OCI-LY7 (cell line): ENCODE data around the gene MPV17L2. TPM values are rescaled to one million over a fixed set of nuclear protein-coding genes. Genes with fewer than 3 reads are reported as not detected.

Experiments used
- BruUV-seq: library from RNA; stranded (reverse); fragments of 400-500 nt; replicated peaks from 2 replicates; lab custom pipeline; 2021; lab: Mats Ljungman, UMichigan
- CTCF ChIA-PET: fragments of 300-600 bp; sonication (Branson Sonifier 250); formaldehyde crosslinking; loops from one replicate; lab custom pipeline; 2022; ENCODE audit warnings: antibody characterized with exemption; ENCODE audit not compliant: unreplicated experiment; lab: Charles Lee
- POLR2A ChIA-PET: fragments of 300-600 bp; sonication (Branson Sonifier 250); formaldehyde crosslinking; loops from one replicate; lab custom pipeline; 2022; ENCODE audit warnings: antibody characterized with exemption; lab: Charles Lee
- DNase-seq: peaks from one replicate; pipeline ENCODE4 v3.0.0-alpha.2; 2015; ENCODE audit warnings: low spot score
- H2AFZ ChIP-seq: fragments of 200-600 bp; sonication (generic), shearing (Covaris generic); 2 replicates; pipeline ENCODE4 v1.6.1; 2014; ENCODE audit warnings: mild to moderate bottlenecking, antibody characterized with exemption, low read length, moderate library complexity
- H3K27ac ChIP-seq: fragments of 200-600 bp; sonication (generic); 2 replicates; pipeline ENCODE4 v1.5.1; 2014; ENCODE audit warnings: mixed run types, low read depth, mild to moderate bottlenecking, moderate library complexity, low read length, inconsistent platforms; ENCODE audit not compliant: poor library complexity, severe bottlenecking
- H3K36me3 ChIP-seq: fragments of 200-600 bp; sonication (generic); 2 replicates; pipeline ENCODE4 v1.6.1; 2014; ENCODE audit warnings: mild to moderate bottlenecking, antibody characterized with exemption, low read length, moderate library complexity, mixed read lengths; ENCODE audit not compliant: insufficient read depth
- H3K4me1 ChIP-seq: fragments of 200-600 bp; sonication (generic); 2 replicates; pipeline ENCODE4 v1.5.1; 2014; ENCODE audit warnings: mild to moderate bottlenecking, low read length; ENCODE audit not compliant: insufficient read depth, poor library complexity, severe bottlenecking
- H3K4me2 ChIP-seq: fragments of 200-600 bp; sonication (generic); 2 replicates; pipeline ENCODE4 v1.6.1; 2014; ENCODE audit warnings: mild to moderate bottlenecking, low read length
- H3K4me3 ChIP-seq: fragments of 200-600 bp; sonication (generic); 2 replicates; pipeline ENCODE4 v1.5.1; 2014; ENCODE audit warnings: mild to moderate bottlenecking, low read depth, low read length; ENCODE audit not compliant: poor library complexity, severe bottlenecking
- H3K79me2 ChIP-seq: fragments of 200-600 bp; sonication (generic); 2 replicates; pipeline ENCODE4 v1.6.1; 2016; ENCODE audit warnings: low read depth, mild to moderate bottlenecking, low read length, moderate library complexity, mixed read lengths; ENCODE audit not compliant: insufficient read depth
- H3K9me2 ChIP-seq: fragments of 200-600 bp; sonication (generic); 2 replicates; pipeline ENCODE4 v1.6.1; 2016; ENCODE audit warnings: mild to moderate bottlenecking, low read length, mixed read lengths; ENCODE audit not compliant: insufficient read depth
- H3K9me3 ChIP-seq: fragments of 200-600 bp; sonication (generic); 2 replicates; pipeline ENCODE4 v1.6.1; 2014; ENCODE audit warnings: mild to moderate bottlenecking, mixed run types, low read length, mixed read lengths
- H4K20me1 ChIP-seq: fragments of 200-600 bp; sonication (generic); 2 replicates; pipeline ENCODE4 v1.6.1; 2014; ENCODE audit warnings: mild to moderate bottlenecking, antibody characterized with exemption, low read length, moderate library complexity, mixed read lengths; ENCODE audit not compliant: insufficient read depth
- CTCF ChIP-seq: fragments of 200-600 bp; sonication (generic); conservative IDR thresholded peaks from 2 replicates; pipeline ENCODE4 v1.5.1; 2014; ENCODE audit warnings: mild to moderate bottlenecking, antibody characterized with exemption, low read length, moderate library complexity, mixed read lengths
- EZH2phosphoT487 ChIP-seq: fragments of 200-600 bp; sonication (generic); IDR thresholded peaks from 2 replicates; pipeline ENCODE4 v1.6.1; 2018; ENCODE audit warnings: low read depth, borderline replicate concordance, mild to moderate bottlenecking, mixed run types, antibody characterized with exemption, low read length, moderate library complexity, mixed read lengths
- intact Hi-C: fragments of 100-400 bp; cut with micrococcal nuclease; formaldehyde crosslinking; loops from one replicate; pipeline ENCODE4 v1.10.0; 2022; ENCODE audit not compliant: unreplicated experiment
- total RNA-seq, 2 experiments: library from RNA; depleted of rRNA in 1 of 2; stranded (reverse); fragments of >200 nt in 1 of 2; shearing (Covaris generic) in 1 of 2; gene quantifications; 2 replicates each; pipeline ENCODE4 v1.2.3, GENCODE V29; 2014 to 2022

Gene MPV17L2
- total RNA-seq, 2 experiments from 2014 or later: 22.6 to 23.7 TPM

- CTCF ChIA-PET: no interaction called here
These were observed 45.6 kb upstream of the MPV17L2 start for GRCh38 chr19:18147396-18147795.

GRCh38 chr19:18149596-18149975 lies 43.4 kb upstream of the MPV17L2 start:
- no peaks in the 10 kb centered on the region for H3K9me3 ChIP-seq
- no peak for TF ChIP-seq EZH2phosphoT487
- TF ChIP-seq CTCF: no peak
- no peak overlapping the region for H3K4me2 ChIP-seq
- POLR2A ChIA-PET: no interaction called here
- CTCF ChIA-PET: no interaction called here
- no peak for DNase-seq
- H3K79me2 ChIP-seq: peaks cover 3% of the 10 kb centered on the region; the same call in 1 of the 2 replicates
- no peaks in the 10 kb centered on the region for H3K9me2 ChIP-seq
- H3K27ac ChIP-seq: no peak overlapping the region
- no TSS peak for BruUV-seq
- H3K4me3 ChIP-seq: no peak overlapping the region
- peaks cover 53% of the 10 kb centered on the region for H3K36me3 ChIP-seq
- H3K4me1 ChIP-seq: peaks cover 20% of the 10 kb centered on the region
- no peak overlapping the region for H2AFZ ChIP-seq
- intact Hi-C loops: no loop called here
- H4K20me1 ChIP-seq: no peaks in the 10 kb centered on the region

More at GRCh38 chr19:18147396-18147795, 45.6 kb upstream of the MPV17L2 start:
- Histone ChIP-seq H3K9me2 (no peaks in the 10 kb centered on the region), H3K27ac (no peak overlapping the region), H3K36me3 (peaks cover 69% of the 10 kb centered on the region), H4K20me1 (no peaks in the 10 kb centered on the region), H3K4me3 (no peak overlapping the region), H3K79me2 (no peaks in the 10 kb centered on the region), H3K4me2 (no peak overlapping the region), H3K4me1 (peaks cover 11% of the 10 kb centered on the region), H2AFZ (no peak overlapping the region), H3K9me3 (no peaks in the 10 kb centered on the region)
- DNase-seq: no peak
- BruUV-seq: no TSS peak
- TF ChIP-seq EZH2phosphoT487: no peak
- no peak for TF ChIP-seq CTCF
- POLR2A ChIA-PET: no interaction called here
- intact Hi-C loops: no loop called here

DNA sequence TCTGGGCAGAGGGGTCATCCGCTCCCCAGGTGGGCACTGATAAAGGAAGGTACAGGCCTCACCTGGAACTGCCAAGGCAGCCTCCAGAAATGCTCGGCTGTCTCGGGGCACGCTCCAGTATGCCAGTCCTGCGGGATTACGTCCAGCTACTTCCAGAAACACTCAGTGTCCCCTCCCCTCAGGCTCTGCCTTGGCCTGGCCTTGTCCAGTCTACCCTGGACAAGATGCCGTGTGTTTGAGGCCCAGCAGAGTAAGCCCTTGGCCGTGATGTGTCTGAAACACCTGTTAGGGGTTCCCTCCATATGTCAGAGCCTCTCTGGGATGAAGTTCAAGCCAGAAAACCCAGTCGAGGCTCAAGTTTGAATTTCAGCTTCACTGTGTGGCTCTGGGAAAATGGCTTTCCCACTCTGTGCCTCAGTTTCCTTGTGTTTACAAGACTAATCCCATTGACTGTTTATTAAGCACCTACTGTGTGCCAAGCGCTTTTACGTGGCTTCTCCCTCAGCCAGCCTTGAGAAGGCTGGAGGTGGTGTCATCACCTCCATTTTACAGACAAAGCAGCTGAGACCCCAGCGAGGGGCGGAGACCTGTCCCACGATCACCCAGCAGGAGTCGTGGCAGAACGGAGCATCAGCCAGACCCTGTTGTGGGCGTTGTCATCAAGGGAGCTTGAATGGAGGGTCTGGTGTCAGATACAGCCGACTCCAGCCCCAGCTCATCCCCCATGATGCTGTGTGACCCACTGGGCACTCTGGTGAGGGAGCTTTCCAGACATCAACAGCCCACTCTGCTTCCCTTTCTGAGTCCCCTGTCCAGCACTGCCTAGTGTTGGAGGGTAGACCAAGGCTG lies 42.0 kb upstream of the MPV17L2 start:
- ChIA-PET CTCF (interaction anchor here (0.6 to 1.4 kb wide), 3 partner anchors 10 to 38 kb away, joined by 3 to 5 read pairs (median 4); no protein-coding TSS in a partner anchor), POLR2A (interaction anchor here (0.6 to 1.3 kb wide), 3 partner anchors 20 to 64 kb away, joined by 3 to 5 read pairs (median 4); no protein-coding TSS in a partner anchor)
- Histone ChIP-seq H3K36me3 (peaks cover 39% of the 10 kb centered on the region), H3K9me3 (no peaks in the 10 kb centered on the region), H3K4me1 (peaks cover 20% of the 10 kb centered on the region), H3K4me2 (peak overlapping the region; percentile 55), H3K9me2 (no peaks in the 10 kb centered on the region), H4K20me1 (no peaks in the 10 kb centered on the region), H3K4me3 (no peak overlapping the region), H3K79me2 (peaks cover 3% of the 10 kb centered on the region; the same call in 1 of the 2 replicates), H2AFZ (no peak overlapping the region), H3K27ac (no peak overlapping the region)
- no peak for DNase-seq
- TF ChIP-seq EZH2phosphoT487 (no peak), CTCF (no peak)
- intact Hi-C loops: loop anchor here (5.0 kb wide), 1 partner anchor 144 kb away; the partner anchor contains the start of gene ARRDC2
- BruUV-seq: TSS peak; percentile 66
